Measurements from ENCODE around the gene STT3B. TPM values are rescaled to one million over a fixed set of nuclear protein-coding genes. Genes with fewer than 3 reads are reported as not detected.

STT3B gene
- total and polyA plus RNA-seq, 2 of the 13 experiments (the other 11 are each of a cell fraction or from before 2014, with no cell fraction given), result 85.0 to 205 TPM

GRCh38 chr3:31491660-31492059 is 41.1 kb upstream of the STT3B start:
- no peak for DNase-seq (ENCODE audit: low spot score)
- Histone ChIP-seq H4K20me1 (ENCODE audit: insufficient read depth, low read length) (no peaks in the 10 kb centered on the region), H3K79me2 (ENCODE audit: insufficient read depth, low read length) (no peaks in the 10 kb centered on the region), H3K9me3 (ENCODE audit: low read length) (peaks cover 8% of the 10 kb centered on the region; the same call in 1 of the 2 replicates), H3K27ac (ENCODE audit: extremely low read length, insufficient read depth, low read length) (no peak overlapping the region), H3K27me3 (ENCODE audit: control insufficient read depth in 1 of 2, insufficient read depth in 2 of 2, low read length in 2 of 2) (no peaks in the 10 kb centered on the region; a peak in 1 of 5 replicates), H3K9ac (ENCODE audit: insufficient read depth, low read depth, low read length) (no peak overlapping the region), H2AFZ (ENCODE audit: low read length) (no peak overlapping the region), H3K4me2 (ENCODE audit: low read depth, low read length) (no peak overlapping the region), H3K4me3 (replicated peaks in 1 of 3; ENCODE audit: insufficient read depth in 1 of 3, low read depth in 2 of 3, low read length in 3 of 3) (no peak overlapping the region), H3K4me1 (ENCODE audit: insufficient read depth, low read length) (peaks cover 10% of the 10 kb centered on the region), H3K36me3 (replicated peaks in 1 of 2; ENCODE audit: control insufficient read depth in 1 of 2, insufficient read depth in 2 of 2, low read length in 2 of 2) (no peaks in the 10 kb centered on the region)
- BruUV-seq (replicated peaks), result no TSS peak
- ATAC-seq, result no peak
- no peak for FAIRE-seq
- ChIA-PET CTCF (ENCODE audit: low intra/inter-chr PET ratio, low total read pairs) (no interaction called here), POLR2A (no interaction called here)
- in situ Hi-C loops (cut with HindIII; ENCODE audit: extremely low pct_ligation_motif_present, low pct_unique_long_range_greater_than_20kb) (no loop called here), intact Hi-C loops (cut with micrococcal nuclease; ENCODE audit: unreplicated experiment) (no loop called here)
- 76% methylated on average over 6 of the region's 6 CpGs for WGBS (ENCODE audit: low lambda C conversion rate)
- no peak for TF ChIP-seq BHLHE40 (IDR thresholded peaks at IDR 0.05; ENCODE audit: low read length)
- TF ChIP-seq ZNF282 (IDR thresholded peaks at IDR 0.05; ENCODE audit: partially characterized antibody), result no peak
- TF ChIP-seq AFF4 (CRISPR knock-in tag; IDR thresholded peaks at IDR 0.05), result no peak
- no peak for TF ChIP-seq HMG20B (CRISPR knock-in tag; conservative IDR thresholded peaks at IDR 0.05)
- TF ChIP-seq ZNF281 (CRISPR knock-in tag; IDR thresholded peaks at IDR 0.05; ENCODE audit: borderline replicate concordance), result no peak
- TF ChIP-seq ZSCAN5A (CRISPR knock-in tag; IDR thresholded peaks at IDR 0.05; ENCODE audit: borderline replicate concordance), result no peak
- TF ChIP-seq ARID4A (CRISPR knock-in tag; IDR thresholded peaks at IDR 0.05; ENCODE audit: borderline replicate concordance), result no peak
- no peak for TF ChIP-seq ZNF280B (CRISPR knock-in tag; IDR thresholded peaks at IDR 0.05; ENCODE audit: borderline replicate concordance)
- no peak for TF ChIP-seq CC2D1A (CRISPR knock-in tag; IDR thresholded peaks at IDR 0.05)
- no peak for TF ChIP-seq JUNB (CRISPR knock-in tag; IDR thresholded peaks at IDR 0.05; ENCODE audit: borderline replicate concordance)
